GM19455 (cell line): ENCODE data around the gene UBE2L6.

Source experiments
- ATAC-seq: cut with Tn5 transposase; IDR thresholded peaks from one replicate; pipeline ENCODE4 v1.9.1; 2021; ENCODE audit not compliant: unreplicated experiment

Gene UBE2L6

DNA sequence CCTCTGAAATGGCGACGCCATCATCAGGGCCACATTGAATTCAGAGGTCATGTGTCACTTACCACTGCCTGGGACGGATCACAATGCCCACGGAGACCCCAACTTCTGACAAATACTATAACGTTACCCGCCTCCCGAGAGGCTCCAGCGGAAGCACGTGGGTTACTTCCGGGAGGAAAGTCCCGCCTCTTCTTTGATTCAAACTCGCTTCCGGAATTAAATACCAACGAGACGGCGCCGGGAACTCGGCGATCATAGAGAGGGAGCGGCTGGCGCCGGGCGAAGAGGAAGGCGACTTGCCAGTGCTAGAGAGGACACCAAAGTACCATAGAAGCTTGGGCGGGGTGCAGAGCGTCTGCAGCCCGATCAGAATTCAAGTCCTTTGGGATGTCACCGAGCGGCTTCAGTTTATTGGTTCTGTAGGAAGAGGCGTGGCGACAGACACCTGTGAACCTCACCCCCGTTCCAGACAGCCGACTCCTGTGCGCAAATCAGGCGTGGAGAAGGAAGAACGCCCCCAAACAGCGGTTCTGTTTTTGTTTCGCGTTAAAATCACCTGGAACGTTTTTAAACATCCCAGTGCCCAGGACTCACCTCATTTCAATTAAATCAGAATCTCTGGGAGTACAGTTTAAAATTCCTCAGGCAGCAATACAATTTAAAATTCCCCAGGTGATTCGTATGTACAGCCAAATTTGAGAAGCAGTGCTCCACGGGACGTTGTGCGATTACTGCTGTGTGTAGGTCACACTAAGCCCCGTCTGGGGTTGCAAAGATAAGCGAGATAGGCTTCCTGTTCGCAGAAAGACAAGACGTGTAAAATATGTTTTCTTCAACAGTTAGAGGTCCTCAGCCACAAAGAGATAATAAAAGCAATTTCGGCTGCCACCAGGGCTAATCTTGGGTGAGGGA lies 36.6 kb downstream of the UBE2L6 start, which contains the start of gene TIMM10:
TIMM10 (minus strand) TSS at position 159 of the 912 bp plus-strand sequence. CDS start 565 bp downstream, outside the sequence.
- peak; percentile 97 for ATAC-seq

DNA sequence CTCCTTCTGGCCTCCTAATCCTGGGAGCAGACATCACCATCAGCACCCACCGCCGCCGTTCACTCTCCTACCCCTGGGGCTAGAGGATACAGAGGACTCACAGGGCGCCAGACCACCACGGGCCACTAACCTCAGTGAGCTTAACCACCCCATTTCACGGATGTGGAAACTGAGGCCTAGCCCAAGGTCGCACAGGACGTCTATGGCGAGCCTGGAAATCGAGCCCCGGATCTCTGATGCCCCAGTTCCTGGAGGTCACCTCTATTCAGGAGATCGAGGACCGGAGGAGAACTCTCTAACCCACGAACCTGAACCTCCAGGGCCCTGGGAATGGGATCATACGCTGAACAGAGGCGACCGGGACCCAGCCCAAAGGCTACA lies 37.3 kb downstream of the UBE2L6 start:
- peak; percentile 7 for ATAC-seq

DNA sequence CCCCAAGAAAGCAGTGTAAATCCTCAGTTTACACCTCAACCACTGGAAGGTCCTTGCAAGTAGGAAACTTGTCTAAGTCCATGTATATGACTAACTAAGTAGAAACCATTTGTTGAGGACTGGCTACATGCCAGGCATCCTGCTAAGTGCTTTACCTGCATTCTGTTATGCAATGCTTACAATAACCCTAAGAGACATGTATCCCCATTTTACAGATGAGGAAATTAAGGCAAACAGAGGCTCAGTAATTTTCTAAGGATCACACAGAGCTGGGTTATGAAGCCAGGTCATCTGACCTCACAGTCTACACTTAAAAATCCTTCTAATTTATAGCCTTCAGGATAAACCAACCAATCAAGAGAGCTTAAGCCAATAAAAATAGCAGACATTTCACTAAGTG lies 38.5 kb downstream of the UBE2L6 start:
- no peak for ATAC-seq

DNA sequence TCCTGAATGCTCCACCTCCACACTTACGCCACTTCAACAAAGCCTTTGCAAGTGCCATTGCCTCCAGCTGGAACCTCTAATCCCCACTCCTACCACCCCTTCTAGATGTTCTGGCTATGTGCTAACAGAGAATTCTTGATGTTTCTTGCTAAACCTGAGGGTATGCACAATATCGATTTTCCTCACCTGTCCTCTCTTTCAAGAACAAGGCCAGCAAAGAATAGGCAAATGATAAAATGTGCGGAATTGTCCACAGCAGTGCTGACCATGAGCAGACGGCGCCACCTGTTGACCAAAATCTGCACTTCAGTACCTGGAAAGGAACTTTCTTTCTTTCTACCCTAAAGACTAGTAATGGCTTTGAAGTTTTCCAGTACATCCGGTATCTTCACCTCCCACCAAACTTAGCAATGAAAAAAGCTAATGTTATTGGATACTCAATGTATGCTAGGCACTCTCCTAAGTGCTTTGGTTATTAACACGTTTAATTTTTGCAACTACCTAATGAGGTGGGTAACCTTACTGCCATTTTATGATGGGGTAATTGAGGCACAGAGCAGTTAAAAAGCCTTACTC lies 40.3 kb downstream of the UBE2L6 start:
- no peak for ATAC-seq

DNA sequence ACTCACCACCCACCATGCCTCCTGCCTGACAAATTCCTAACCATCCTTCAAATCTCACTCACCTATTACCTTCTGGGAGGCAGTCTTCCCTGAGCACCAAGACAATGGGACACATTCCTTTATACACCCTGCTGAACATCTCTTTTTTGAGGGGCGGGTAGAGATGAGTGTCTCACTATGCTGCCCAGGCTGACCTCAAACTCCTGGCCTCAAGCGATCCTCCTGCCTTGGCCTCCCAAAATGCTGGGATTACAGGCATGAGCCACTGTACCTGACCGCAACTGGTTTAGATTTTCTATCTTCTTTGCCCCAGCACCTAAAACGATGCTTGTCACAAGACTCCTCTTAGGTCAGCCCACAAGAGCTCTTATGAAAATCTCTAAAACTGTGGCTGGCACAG lies 44.1 kb downstream of the UBE2L6 start:
- ATAC-seq: no peak

DNA sequence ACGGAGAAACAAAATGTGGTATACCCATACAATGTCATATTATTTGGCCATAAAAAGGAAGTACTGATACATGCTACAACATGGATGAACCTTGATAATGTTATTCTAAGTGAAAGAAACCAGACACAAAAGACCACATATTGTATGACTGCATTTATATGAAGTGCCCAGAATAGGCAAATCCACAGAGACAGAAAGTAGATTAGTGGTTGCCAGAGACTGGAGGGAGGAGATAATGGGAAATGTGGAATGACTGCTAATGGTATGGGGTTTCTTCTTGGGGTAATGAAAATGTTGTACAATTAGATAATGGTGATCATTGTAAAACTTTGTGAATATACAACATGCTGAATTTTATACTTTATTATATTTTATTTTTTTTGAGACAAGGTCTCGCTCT lies 46.4 kb downstream of the UBE2L6 start:
- no peak for ATAC-seq

DNA sequence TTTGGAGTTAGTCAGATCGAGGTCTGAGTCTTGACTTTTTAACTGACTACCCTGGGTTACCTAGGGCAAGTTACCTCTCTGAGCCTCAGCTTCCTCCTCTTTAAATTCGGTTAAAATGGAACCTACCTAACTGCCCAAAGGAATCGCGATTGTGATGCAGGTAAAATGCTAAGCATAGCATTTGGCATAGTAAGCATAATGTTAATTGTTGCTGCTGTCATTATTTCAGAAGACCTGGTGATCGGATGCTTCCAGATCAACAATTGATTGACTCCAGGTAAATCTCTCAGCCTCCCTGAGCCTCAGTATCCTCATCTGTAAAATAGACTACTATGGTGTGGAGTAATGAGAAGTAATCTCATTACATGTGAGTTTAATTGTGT lies 51.4 kb downstream of the UBE2L6 start:
- ATAC-seq: no peak

DNA sequence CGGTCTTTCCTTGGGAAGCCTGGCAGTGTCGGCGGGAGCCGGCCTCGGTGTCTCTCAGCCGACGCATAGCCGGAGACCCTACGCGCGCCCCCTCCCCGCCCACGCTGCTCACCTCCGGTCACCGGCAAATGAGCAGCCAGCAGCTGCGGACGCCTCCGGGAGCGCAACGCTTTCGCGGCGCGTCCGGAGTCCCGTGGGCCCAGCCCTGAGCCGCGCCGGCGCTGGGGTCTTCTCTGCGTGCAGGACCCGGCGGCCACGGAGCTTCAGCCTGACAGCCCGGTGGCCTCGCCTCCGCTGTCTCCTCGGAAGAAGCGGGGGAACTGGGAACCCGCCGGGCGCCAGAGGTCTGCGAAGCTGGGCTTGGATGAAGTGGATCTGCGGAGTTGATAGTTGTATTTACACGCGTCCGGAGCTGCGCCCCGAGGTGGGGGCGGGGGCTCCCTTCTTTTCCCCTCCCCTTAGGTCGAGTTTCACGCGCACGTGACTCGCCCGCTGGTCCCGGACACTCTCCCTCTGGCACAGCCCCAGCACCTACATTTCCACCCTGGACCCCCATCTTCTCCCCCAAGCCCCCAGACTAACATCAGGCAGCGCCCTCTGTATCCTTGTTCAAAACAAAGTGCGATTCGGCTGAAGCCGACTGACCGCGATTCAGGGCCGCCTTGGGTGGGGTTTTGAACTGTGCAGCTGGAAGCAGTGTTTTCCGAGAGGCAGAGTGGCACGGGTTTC lies 52.0 kb downstream of the UBE2L6 start, which contains the start of gene SLC43A1:
SLC43A1 (minus strand) TSS at position 371 of the 729 bp plus-strand sequence. CDS start 1,591 bp downstream, outside the sequence.
- ATAC-seq: peak; percentile 53

DNA sequence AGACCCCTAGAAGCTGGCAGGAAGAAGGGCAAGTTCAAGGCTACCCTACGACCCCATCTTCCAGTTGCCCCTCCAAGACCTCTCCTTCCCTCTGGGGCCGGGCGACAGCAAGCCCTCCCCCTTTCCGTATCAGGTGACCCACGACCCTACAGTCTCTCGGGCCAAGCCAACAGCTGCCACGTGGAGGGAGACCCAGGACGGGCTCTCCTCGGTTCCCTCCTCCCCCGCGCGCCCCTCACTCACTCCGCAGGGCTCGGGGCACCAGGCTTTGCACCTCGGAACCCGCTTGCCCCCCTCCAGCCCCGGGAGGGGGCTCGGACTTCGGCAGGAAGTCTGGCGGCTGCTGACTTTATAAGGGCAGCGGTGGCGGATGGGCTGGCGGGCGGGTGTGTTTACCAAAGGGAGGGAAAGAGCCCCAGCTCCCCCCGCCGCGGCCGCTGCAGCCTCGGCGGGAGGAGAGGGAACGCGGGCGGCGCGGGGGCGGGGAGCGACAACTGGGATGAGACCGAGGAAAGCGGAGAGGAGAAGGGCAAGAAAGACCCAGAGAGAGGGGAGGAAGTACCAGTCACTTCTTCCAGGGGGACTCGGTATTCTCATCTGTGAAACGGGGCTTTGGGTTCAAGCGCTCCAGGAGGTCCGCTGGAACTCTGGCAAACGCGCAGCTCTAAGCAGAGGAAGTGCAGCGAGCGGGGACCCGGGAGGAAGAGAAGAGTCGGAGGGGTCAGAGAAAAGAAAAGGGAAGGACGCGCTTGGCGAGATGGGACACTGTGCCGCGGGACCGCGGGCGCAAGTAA lies 52.7 kb downstream of the UBE2L6 start:
- ATAC-seq: peak; percentile 41

DNA sequence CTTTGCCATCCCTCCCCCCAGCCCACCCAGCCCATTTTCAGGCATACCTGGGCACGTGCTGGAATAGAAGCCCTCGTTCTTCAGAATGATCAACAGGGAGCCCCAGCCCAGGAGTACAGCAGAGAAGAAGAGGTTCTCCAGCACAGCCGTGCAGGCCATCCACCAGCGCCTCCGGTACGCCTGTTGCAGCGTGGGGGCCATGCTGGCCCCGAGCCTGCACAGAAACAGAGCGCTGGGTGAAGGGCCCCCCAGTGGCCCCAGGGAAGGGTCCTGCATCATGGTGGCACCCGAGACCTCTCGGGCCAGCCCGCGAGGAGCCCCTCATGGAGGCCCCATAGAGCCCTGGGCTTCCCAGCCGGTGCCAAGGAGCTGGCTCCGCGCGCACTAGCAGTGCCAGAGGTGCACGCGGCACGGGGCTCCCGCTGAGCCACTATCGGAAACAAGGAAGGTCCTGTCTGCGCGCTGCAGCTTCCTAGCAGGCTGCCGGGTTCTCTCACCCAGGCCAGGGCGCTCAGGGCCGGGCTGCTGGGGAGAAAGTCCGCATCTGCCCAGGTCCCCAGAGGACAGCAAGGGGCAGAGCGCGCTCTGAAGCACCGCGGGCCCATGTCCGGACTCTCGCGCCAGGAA lies 53.4 kb downstream of the UBE2L6 start:
- peak; percentile 39 for ATAC-seq

DNA sequence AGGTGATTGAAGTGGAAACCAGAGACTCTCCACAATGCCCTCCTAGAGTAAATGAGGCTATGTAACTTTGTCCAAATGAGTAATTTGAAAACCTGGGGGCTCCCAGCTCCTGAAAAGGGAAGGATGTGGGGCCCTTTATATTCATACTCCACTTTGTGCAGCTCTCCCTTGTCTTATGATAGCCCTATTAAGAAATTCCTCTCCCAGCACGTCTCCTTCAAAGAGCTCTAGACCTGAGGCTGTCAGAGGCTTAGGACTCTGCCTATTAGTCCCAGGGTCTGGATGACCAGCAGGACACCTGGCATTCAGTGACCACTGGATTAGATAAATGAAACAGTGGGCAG lies 54.0 kb downstream of the UBE2L6 start:
- ATAC-seq: no peak

DNA sequence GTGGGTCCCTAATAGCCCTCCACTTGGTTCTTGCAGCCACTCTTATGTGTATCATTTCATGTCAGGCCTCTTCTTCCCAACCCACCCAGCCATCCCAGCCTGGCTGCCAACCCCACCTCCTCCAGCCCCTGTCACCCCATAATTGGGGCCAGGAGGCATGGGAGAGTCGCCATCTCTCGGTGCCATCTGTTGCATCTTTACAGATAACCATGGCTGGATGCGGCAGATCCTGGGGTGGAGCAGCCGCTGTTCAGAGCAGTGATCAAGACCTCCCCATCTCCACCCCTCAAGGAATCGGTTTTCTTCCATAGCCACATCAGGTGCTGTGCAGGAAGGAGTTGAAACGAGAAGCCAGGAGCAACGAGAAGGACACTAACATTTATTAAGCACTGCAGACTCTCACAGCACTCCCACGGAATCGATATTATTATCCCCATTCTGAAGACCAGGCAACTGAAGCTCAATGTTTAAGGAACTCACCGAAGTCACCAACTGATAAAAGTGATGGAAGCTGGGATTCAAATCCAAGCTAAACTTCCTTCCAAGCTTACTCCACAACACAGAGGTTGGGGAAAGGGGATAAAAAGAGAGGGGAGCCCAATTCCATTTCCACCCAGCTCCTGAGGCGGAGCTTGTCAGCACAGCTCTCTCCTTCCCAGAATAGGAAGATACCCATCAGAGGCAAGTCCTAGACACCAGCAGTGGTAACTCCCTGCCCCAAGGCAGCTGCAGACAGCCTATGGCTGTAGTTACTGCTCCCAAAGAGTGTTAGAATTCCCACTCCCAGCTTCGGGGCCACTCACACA lies 54.6 kb downstream of the UBE2L6 start:
- ATAC-seq: no peak

DNA sequence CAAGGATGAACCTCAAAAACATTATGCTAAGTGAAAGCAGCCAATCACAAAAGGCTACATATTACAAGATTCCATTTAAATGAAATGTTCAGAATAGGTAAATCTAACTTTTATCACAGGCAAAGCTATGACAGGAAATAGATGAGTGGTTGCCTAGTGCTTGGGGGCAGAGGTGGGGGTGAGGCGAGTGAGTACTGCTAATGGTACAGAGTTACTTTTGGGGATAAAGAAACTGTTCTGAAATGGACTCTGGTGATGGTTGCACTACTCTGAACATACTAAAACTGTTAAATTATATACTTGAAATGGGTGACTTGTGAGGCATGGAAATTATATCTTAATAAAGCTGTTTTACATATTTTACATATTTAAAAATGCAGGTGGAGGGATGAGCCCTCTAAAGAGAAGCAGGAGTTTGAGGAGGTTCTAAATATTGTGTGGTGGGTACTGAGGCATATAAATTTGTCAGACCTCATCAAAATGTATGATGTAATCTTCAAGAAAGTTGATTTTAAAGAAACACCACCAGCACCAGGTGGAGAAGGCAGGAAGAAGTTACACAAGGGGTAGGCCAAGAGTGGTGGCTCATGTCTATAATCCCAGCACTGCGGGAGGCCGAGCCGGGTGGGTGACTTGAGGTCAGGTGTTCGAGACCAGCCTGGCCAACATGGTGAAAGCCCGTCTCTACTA lies 55.6 kb downstream of the UBE2L6 start:
- no peak for ATAC-seq

DNA sequence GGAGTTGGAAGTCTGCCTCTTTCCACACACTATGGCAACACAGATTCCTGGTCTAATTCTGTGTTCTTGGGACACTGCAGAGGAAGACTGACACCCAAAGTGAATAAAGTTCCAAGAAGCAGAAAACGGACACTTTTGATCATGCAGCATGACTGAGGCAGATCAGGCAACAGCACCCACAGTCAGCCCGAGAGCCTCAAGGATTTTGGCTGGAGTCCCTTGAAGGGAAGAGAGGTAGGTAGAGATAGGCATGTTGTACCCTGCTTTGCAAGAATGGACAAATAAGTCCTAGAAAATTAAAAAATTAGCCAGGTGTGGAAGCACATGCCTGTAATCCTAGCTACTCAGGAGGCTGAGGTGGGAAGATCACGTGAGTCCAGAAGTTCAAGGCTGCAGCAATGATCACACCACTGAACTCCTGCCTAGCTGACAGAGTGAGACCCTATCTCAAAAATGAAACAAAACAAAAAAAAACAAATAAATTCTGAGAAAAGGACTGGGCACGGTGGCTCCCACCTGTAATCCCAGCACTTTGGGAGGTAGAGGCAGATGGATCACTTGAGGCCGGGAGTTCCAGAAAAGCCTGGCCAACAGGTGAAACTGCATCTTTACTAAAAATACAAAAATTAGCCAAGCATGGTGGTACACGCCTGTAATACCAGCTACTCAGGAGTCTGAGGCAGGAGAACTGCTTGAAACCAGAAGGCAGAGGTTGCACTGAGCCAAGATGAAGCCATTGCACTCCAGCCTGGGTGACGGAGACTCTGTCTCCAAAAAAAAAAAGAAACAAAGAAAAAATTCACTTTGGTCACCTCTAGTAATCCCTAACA lies 58.9 kb downstream of the UBE2L6 start:
- ATAC-seq: no peak

DNA sequence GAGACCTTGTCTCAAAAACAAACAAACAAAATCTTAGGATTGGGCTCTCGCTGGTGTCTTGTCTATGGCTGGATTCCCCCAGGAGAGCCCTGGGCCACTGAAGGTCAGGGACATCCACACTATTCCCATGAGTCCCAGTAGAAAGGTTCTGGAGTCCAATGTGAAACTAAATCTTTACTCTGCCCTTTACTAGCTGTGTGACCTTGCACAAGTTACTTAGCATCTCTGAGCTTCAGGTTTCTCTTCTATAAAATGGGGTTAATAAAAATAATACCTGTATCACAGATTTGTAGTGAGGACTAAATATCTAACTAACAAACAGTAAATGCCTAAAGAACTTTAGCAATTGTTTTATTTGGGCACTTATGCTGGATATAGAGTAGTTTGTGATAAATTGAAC lies 61.0 kb downstream of the UBE2L6 start:
- no peak for ATAC-seq

DNA sequence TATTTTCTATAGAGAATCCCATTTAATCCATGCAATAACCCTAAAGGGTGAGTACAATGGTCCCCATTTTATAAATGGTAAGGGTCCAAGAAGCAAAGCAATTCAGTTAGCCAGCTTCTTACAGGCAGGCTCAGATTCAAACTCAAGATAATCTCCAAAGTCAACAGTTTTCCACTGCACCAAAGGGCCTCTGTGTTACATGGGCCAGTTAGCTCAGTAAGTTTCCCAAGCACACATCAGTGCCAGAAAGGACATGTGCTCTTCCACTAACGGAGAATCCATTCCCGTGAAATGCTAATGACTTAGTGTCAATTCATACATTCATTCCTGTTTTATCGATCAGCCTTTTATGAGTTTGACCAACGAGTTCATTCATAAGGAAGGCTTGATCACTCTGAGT lies 63.0 kb downstream of the UBE2L6 start:
- ATAC-seq: no peak

DNA sequence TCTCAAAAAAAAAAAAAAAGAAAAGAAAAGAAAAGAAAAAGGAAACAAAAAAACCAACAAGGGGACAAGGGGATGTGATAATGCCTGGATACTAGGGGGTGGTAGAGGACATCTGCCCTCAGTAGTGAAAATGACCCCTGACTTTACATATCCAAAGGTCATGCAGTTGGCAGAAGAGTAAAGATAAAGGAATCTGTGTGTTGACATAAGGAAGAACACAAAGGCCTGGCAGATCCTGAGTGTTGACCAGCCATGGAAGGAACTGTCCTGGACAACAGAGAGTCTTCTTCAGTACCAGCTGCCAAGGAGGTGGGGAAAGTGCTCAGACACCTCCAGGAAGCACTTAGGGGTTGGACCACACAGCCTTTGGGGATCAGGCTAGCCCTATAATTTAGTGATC lies 64.6 kb downstream of the UBE2L6 start:
- ATAC-seq: no peak

DNA sequence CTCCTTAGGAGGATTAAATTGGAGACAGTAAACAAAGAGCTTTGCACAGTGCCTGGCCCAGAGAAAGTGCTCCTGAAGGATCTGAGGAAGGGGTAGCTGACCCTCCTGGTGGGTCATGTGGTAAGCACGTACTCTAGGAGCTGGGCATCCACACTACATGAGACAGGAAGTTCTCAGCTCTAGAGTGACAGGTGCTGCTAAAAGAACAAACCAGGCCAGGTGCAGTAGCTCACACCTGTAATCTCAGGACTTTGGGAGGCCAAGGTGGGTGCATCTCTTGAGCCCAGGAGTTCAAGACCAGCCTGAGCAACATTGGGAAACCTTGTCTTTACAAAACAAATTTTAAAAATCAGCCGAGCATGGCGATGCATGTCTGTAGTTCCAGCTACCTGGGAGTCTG lies 65.1 kb downstream of the UBE2L6 start:
- ATAC-seq: no peak
